Measurements from ENCODE around the gene AGBL5.

DNA sequence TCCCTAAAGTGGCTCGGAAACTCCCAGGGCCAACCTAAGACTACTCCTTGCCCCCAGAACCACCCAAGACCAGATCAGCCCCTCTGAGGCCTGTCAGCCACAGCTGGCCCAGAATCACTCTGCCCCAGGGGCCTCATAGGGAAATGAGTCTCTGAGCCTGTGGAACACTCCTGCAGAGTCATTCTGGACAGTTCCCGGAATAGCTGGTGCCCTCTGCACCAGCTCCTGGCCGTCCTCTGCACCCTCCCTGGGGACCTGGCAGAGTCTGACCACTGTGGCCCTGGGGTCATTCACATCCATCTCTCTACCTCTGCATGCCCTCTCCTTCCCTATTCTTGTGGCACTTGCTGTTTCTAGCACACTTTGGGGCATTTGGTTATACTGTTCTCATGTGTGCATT lies 33.3 kb upstream of the AGBL5 start:
- TF ChIP-seq, protein P1, sequence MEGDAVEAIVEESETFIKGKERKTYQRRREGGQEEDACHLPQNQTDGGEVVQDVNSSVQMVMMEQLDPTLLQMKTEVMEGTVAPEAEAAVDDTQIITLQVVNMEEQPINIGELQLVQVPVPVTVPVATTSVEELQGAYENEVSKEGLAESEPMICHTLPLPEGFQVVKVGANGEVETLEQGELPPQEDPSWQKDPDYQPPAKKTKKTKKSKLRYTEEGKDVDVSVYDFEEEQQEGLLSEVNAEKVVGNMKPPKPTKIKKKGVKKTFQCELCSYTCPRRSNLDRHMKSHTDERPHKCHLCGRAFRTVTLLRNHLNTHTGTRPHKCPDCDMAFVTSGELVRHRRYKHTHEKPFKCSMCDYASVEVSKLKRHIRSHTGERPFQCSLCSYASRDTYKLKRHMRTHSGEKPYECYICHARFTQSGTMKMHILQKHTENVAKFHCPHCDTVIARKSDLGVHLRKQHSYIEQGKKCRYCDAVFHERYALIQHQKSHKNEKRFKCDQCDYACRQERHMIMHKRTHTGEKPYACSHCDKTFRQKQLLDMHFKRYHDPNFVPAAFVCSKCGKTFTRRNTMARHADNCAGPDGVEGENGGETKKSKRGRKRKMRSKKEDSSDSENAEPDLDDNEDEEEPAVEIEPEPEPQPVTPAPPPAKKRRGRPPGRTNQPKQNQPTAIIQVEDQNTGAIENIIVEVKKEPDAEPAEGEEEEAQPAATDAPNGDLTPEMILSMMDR (IDR thresholded peaks at IDR 0.05; ENCODE audit: low read length) = no peak
- TF ChIP-seq EZH2 (optimal IDR thresholded peaks at IDR 0.05; ENCODE audit: low read depth, low read length) = no peak

Measured in MM.1S (cell line).